Peyer's patch (tissue), 4 donors: Measurements from ENCODE around the gene SWT1. TPM values are rescaled to one million over a fixed set of nuclear protein-coding genes. Genes with fewer than 3 reads are reported as not detected.
"Not testable (repeated sequence)": the region's sequence is repeated elsewhere in the genome, so short reads cannot be mapped to it uniquely, and the experiment has no call there.

Source experiments
- DNase-seq, 3 donors: peaks; one replicate each; pipeline ENCODE4 v3.0.0-alpha.2; 2017 to 2019
- H3K27ac ChIP-seq, 4 donors: fragments of 200-600 bp; sonication (generic); one replicate each; pipeline ENCODE4 v1.5.1; 2016 to 2019
- H3K27me3 ChIP-seq, 2 donors: fragments of 200-600 bp; sonication (generic); one replicate each; pipeline ENCODE4 v1.5.1; 2019
- H3K36me3 ChIP-seq, 3 donors: fragments of 200-600 bp; sonication (generic); one replicate each; pipeline ENCODE4 v1.5.1; 2016 to 2019
- H3K4me1 ChIP-seq, 4 donors: fragments of 200-600 bp; sonication (generic); one replicate each; pipeline ENCODE4 v1.5.1; 2016 to 2019
- H3K4me3 ChIP-seq, 4 donors: fragments of 200-600 bp; sonication (generic); 1 replicate in 3 of 4; 2 replicates in 1 of 4; pipeline ENCODE4 v1.5.1; 2016 to 2019; ENCODE audit warnings: mild to moderate bottlenecking in 1 of 4
- H3K9me3 ChIP-seq, 4 donors: fragments of 200-600 bp; sonication (generic); one replicate each; pipeline ENCODE4 v1.5.1; 2016 to 2019; ENCODE audit warnings: mild to moderate bottlenecking in 1 of 4
- CTCF ChIP-seq, 6 experiments: fragments of 450-650 bp in 4 of 6; fragments of 200-600 bp in 2 of 6; sonication (generic) in 1 of 6; IDR thresholded peaks; one replicate each; pipeline ENCODE4 v1.5.1; 2017 to 2019; ENCODE audit warnings: antibody characterized with exemption in 6 of 6, mild to moderate bottlenecking in 3 of 6, moderate library complexity in 1 of 6
- POLR2A ChIP-seq, 2 donors: fragments of 450-650 bp; IDR thresholded peaks; one replicate each; pipeline ENCODE4 v1.5.1; 2017; ENCODE audit warnings: antibody characterized with exemption in 2 of 2, mild to moderate bottlenecking in 2 of 2, moderate library complexity in 2 of 2
- total RNA-seq, 4 donors: library from RNA; depleted of rRNA; stranded (reverse); fragments of >200 nt; gene quantifications; one replicate each; pipeline ENCODE4 v1.1.0, GENCODE V29; 2016

SWT1 gene
- total RNA-seq, 4 donors from 2014 or later, result 6.0 to 21.5 (median 8.6) TPM

DNA sequence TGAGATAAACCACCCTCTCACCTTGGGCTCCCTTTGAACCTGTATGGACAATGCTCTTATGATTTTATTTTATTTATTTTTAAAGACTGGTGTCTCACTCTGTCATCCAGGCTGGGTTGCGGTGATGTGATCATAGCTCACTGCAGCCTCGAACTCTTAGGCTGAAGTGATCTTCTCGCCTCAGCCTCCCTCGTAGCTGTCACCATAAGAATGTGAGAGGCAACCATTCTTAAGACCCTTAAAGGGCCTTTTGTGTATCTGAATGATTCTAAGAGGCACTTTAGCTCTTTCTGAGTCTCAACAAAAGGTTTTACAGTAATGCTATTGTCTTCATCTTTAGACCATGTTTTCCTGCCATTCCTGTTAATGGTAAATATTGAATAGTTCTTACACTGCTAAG is 93.1 kb downstream of the SWT1 start:
- DNase-seq, result no peak
- Histone ChIP-seq H3K27ac (no peak overlapping the region), H3K4me3 (no peak overlapping the region), H3K36me3 (no peaks in the 10 kb centered on the region), H3K27me3 (no peaks in the 10 kb centered on the region), H3K9me3 (no peaks in the 10 kb centered on the region), H3K4me1 (no peaks in the 10 kb centered on the region)
- TF ChIP-seq POLR2A (IDR thresholded peaks at IDR 0.05) (no peak), CTCF (IDR thresholded peaks at IDR 0.05) (no peak)

- H3K36me3 ChIP-seq, H3K27ac ChIP-seq, DNase-seq, H3K4me3 ChIP-seq, H3K9me3 ChIP-seq, H3K27me3 ChIP-seq, H3K4me1 ChIP-seq: not testable (repeated sequence)
Measured at GRCh38 chr1:185251928-185252327, 95.0 kb downstream of the SWT1 start.

- DNase-seq, H3K9me3 ChIP-seq, H3K4me1 ChIP-seq, H3K27ac ChIP-seq, H3K4me3 ChIP-seq, H3K27me3 ChIP-seq, H3K36me3 ChIP-seq: not testable (repeated sequence)
Measured at GRCh38 chr1:185252404-185252803, 95.4 kb downstream of the SWT1 start.

DNA sequence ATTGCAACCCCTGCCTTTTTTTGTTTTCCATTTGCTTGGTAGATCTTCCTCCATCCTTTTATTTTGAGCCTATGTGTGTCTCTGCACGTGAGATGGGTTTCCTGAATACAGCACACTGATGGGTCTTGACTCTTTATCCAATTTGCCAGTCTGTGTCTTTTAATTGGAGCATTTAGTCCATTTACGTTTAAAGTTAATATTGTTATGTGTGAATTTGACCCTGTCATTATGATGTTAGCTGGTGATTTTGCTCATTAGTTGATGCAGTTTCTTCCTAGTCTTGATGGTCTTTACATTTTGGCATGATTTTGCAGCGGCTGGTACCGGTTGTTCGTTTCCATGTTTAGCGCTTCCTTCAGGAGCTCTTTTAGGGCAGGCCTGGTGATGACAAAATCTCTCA is 98.6 kb downstream of the SWT1 start:
- H3K27me3 ChIP-seq, H3K27ac ChIP-seq, H3K4me3 ChIP-seq, H3K36me3 ChIP-seq, H3K9me3 ChIP-seq, DNase-seq, H3K4me1 ChIP-seq: not testable (repeated sequence)

DNA sequence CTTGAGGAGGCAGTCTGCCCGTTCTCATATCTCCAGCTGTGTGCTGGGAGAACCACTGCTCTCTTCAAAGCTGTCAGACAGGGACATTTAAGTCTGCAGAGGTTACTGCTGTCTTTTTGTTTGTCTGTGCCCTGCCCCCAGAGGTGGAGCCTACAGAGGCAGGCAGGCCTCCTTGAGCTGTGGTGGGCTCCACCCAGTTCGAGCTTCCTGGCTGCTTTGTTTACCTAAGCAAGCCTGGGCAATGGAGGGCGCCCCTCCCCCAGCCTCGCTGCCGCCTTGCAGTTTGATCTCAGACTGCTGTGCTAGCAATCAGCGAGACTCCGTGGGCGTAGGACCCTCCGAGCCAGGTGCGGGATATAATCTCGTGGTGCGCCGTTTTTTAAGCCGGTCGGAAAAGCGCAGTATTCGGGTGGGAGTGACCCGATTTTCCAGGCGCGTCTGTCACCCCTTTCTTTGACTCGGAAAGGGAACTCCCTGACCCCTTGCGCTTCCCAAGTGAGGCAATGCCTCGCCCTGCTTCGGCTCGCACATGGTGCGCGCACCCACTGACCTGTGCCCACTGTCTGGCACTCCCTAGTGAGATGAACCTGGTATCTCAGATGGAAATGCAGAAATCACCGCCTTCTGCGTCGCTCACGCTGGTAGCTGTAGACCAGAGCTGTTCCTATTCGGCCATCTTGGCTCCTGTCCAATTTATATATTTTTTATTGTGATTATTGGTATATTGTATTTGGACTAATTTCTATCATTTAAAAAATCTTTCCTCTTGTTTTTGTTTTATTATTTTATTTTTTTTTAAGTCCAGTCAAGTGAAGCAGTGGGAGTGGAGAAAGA is 100.4 kb downstream of the SWT1 start:
- not testable (repeated sequence) for H3K9me3 ChIP-seq, H3K36me3 ChIP-seq, H3K27ac ChIP-seq, H3K4me3 ChIP-seq, H3K27me3 ChIP-seq, DNase-seq, H3K4me1 ChIP-seq

- no peak overlapping the region for H3K4me3 ChIP-seq
- H3K27me3 ChIP-seq, result no peaks in the 10 kb centered on the region
- no peaks in the 10 kb centered on the region for H3K9me3 ChIP-seq
- no peaks in the 10 kb centered on the region for H3K36me3 ChIP-seq
- no peaks in the 10 kb centered on the region for H3K4me1 ChIP-seq
- TF ChIP-seq POLR2A (IDR thresholded peaks at IDR 0.05) (no peak), CTCF (IDR thresholded peaks at IDR 0.05) (no peak)
- DNase-seq, result no peak
- no peak overlapping the region for H3K27ac ChIP-seq
Measured at GRCh38 chr1:185257950-185258208, 100.9 kb downstream of the SWT1 start.

- Histone ChIP-seq H3K36me3 (no peaks in the 10 kb centered on the region), H3K4me1 (no peaks in the 10 kb centered on the region), H3K9me3 (no peaks in the 10 kb centered on the region), H3K27ac (no peak overlapping the region), H3K27me3 (no peaks in the 10 kb centered on the region), H3K4me3 (no peak overlapping the region)
- DNase-seq, result no peak
- TF ChIP-seq POLR2A (IDR thresholded peaks at IDR 0.05) (no peak), CTCF (IDR thresholded peaks at IDR 0.05) (no peak)
Measured at GRCh38 chr1:185258676-185259075, 101.7 kb downstream of the SWT1 start.

- TF ChIP-seq CTCF (IDR thresholded peaks at IDR 0.05) (no peak), POLR2A (IDR thresholded peaks at IDR 0.05) (no peak)
- DNase-seq, result no peak
- H3K36me3 ChIP-seq, result no peaks in the 10 kb centered on the region
- H3K4me1 ChIP-seq, result no peaks in the 10 kb centered on the region
- H3K4me3 ChIP-seq, result no peak overlapping the region
- H3K27ac ChIP-seq, result no peak overlapping the region
- H3K27me3 ChIP-seq, result no peaks in the 10 kb centered on the region
- no peaks in the 10 kb centered on the region for H3K9me3 ChIP-seq
Measured at GRCh38 chr1:185260611-185261010, 103.6 kb downstream of the SWT1 start.
